CD14-positive monocyte (primary cell): ENCODE data around the gene UBE2J2. TPM values are rescaled to one million over a fixed set of nuclear protein-coding genes. Genes with fewer than 3 reads are reported as not detected.

Experiments
- DNase-seq, 3 donors: peaks; one replicate each; pipeline ENCODE4 v3.0.0-alpha.2; 2011 to 2022
- H2AFZ ChIP-seq: 2 replicates; pipeline ENCODE4 v1.6.0; 2012; ENCODE audit warnings: mild to moderate bottlenecking, low read depth, low read length, inconsistent platforms; ENCODE audit not compliant: insufficient read depth, poor library complexity, severe bottlenecking
- H3K27ac ChIP-seq, 2 donors: 1 replicate in 1 of 2; 2 replicates in 1 of 2; pipeline ENCODE4 v1.5.1; 2012 to 2013; ENCODE audit warnings: low read length in 2 of 2, control low read depth in 1 of 2, inconsistent platforms in 1 of 2, low read depth in 1 of 2, mild to moderate bottlenecking in 1 of 2
- H3K27me3 ChIP-seq, 2 donors: one replicate each; pipeline versions ENCODE4 v1.6.0 to v1.6.1; 2011 to 2013; ENCODE audit warnings: low read length in 2 of 2; ENCODE audit not compliant: control insufficient read depth in 2 of 2, insufficient read depth in 2 of 2
- H3K36me3 ChIP-seq, 2 donors: replicated peaks in 1 of 2; 1 replicate in 1 of 2; 2 replicates in 1 of 2; pipeline versions ENCODE4 v1.5.1 to v1.6.1; 2012 to 2013; ENCODE audit warnings: low read length in 2 of 2, control low read depth in 1 of 2, inconsistent platforms in 1 of 2, mild to moderate bottlenecking in 1 of 2; ENCODE audit not compliant: insufficient read depth in 2 of 2, control insufficient read depth in 1 of 2
- H3K4me1 ChIP-seq, 2 donors: 1 replicate in 1 of 2; 2 replicates in 1 of 2; pipeline versions ENCODE4 v1.5.1 to v1.6.1; 2012 to 2013; ENCODE audit warnings: low read length in 2 of 2, control low read depth in 1 of 2, inconsistent platforms in 1 of 2, mild to moderate bottlenecking in 1 of 2, moderate library complexity in 1 of 2; ENCODE audit not compliant: insufficient read depth in 2 of 2, control insufficient read depth in 1 of 2
- H3K4me2 ChIP-seq: replicated peaks from 2 replicates; pipeline ENCODE3; 2012; ENCODE audit warnings: low read length, moderate library complexity, mild to moderate bottlenecking; ENCODE audit not compliant: poor library complexity, severe bottlenecking; ENCODE audit errors: extremely low read depth
- H3K4me3 ChIP-seq, 3 experiments: fragments of 200-600 bp in 1 of 3; sonication (generic) in 1 of 3; replicated peaks in 1 of 3; 1 replicate in 2 of 3; 2 replicates in 1 of 3; pipeline ENCODE4 v1.5.1; 2011 to 2013; ENCODE audit warnings: low read length in 3 of 3, mild to moderate bottlenecking in 3 of 3, control low read depth in 2 of 3, low read depth in 2 of 3, inconsistent platforms in 1 of 3, moderate library complexity in 1 of 3
- H3K79me2 ChIP-seq: 2 replicates; pipeline ENCODE4 v1.6.0; 2012; ENCODE audit warnings: mild to moderate bottlenecking, control low read depth, inconsistent platforms, low read length, moderate library complexity; ENCODE audit not compliant: insufficient read depth
- H3K9ac ChIP-seq: 2 replicates; pipeline ENCODE4 v1.6.0; 2017; ENCODE audit warnings: low read length, mild to moderate bottlenecking; ENCODE audit not compliant: insufficient read depth, poor library complexity, severe bottlenecking
- H3K9me3 ChIP-seq, 2 donors: replicated peaks in 1 of 2; 1 replicate in 1 of 2; 2 replicates in 1 of 2; pipeline versions ENCODE4 v1.5.1 to v1.6.1; 2012 to 2013; ENCODE audit warnings: low read length in 2 of 2, control low read depth in 1 of 2; ENCODE audit not compliant: control insufficient read depth in 1 of 2, insufficient read depth in 1 of 2
- H4K20me1 ChIP-seq: 2 replicates; pipeline ENCODE4 v1.6.0; 2012; ENCODE audit warnings: mild to moderate bottlenecking, low read length, control low read depth, moderate library complexity; ENCODE audit not compliant: insufficient read depth
- H3K27ac Mint-ChIP-seq, 7 donors: one replicate each; pipeline ENCODE4 v1.8.0; 2020; ENCODE audit warnings: mild to moderate bottlenecking in 7 of 7, mixed read lengths in 7 of 7, moderate library complexity in 6 of 7, inconsistent platforms in 2 of 7
- H3K27me3 Mint-ChIP-seq, 3 donors: one replicate each; pipeline ENCODE4 v1.8.0; 2021 to 2022; ENCODE audit warnings: low read depth in 3 of 3, mild to moderate bottlenecking in 3 of 3, mixed read lengths in 3 of 3, moderate library complexity in 3 of 3, inconsistent platforms in 1 of 3
- H3K36me3 Mint-ChIP-seq, 2 donors: one replicate each; pipeline ENCODE4 v1.8.0; 2020; ENCODE audit warnings: mixed read lengths in 2 of 2, inconsistent platforms in 1 of 2, mild to moderate bottlenecking in 1 of 2
- H3K4me1 Mint-ChIP-seq: one replicate; pipeline ENCODE4 v1.8.0; 2020; ENCODE audit warnings: mild to moderate bottlenecking, mixed read lengths
- H3K4me3 Mint-ChIP-seq, 2 donors: one replicate each; pipeline ENCODE4 v1.8.0; 2020; ENCODE audit warnings: mild to moderate bottlenecking in 2 of 2, mixed read lengths in 2 of 2, moderate library complexity in 1 of 2
- H3K9me3 Mint-ChIP-seq, 7 donors: one replicate each; pipeline ENCODE4 v1.8.0; 2020 to 2022; ENCODE audit warnings: mixed read lengths in 7 of 7, mild to moderate bottlenecking in 6 of 7, moderate library complexity in 6 of 7, inconsistent platforms in 2 of 7
- WGBS: methylation state at CpG from one replicate; pipeline ENCODE4 v1.1.5; 2013; ENCODE audit warnings: missing lambda C conversion rate; ENCODE audit not compliant: insufficient coverage; 5-methylcytosine and 5-hydroxymethylcytosine counted together
- intact Hi-C, 2 donors: fragments of 100-400 bp; cut with micrococcal nuclease; formaldehyde crosslinking; loops; one replicate each; pipeline versions ENCODE4 v1.15.0 to v1.15.1; 2023
- polyA plus RNA-seq, 3 donors: library from polyadenylated mRNA; depleted of rRNA in 1 of 3; unstranded in 2 of 3; stranded (reverse) in 1 of 3; fragments of 300-500 nt in 2 of 3; fragments of >200 nt in 1 of 3; fragmentation: Illumina TruSeq in 2 of 3; gene quantifications; 1 replicate in 2 of 3; 2 replicates in 1 of 3; pipeline ENCODE4 v1.2.3, GENCODE V29; 2012 to 2021
- TF ChIP-seq, protein P1 (sequence below): fragments of 200-600 bp; IDR thresholded peaks from one replicate; pipeline ENCODE4 v1.8.0; 2022; ENCODE audit warnings: antibody characterized with exemption, mild to moderate bottlenecking

The UBE2J2 gene
- polyA plus RNA-seq, 3 donors = 36.5 to 83.2 (median 72.1) TPM

DNA sequence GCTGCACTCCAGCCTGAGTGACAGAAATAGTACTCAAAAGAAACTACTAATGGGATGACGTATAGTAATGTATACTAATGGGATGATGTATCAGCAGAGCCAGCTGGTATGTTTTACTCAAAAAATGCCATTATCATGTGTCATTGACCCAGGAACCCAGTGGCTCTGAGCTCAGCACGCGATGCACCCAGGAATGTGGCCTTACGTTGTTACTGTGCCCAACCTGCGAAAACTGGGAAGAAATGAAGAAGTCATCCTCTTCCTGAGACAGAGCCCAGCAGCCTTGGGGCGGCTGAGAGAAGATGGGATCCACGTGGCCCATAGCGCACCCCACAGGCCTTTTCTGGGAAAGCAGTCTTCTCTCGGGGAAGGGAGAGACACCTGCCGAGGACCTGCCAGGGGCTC is 8.8 kb downstream of the UBE2J2 start:
- 96% methylated on average over 9 of the region's 10 CpGs for WGBS
- no peak overlapping the region for H3K9ac ChIP-seq
- Mint-ChIP-seq H3K27me3 (no peaks in the 10 kb centered on the region), H3K27ac (no peak overlapping the region), H3K4me3 (no peak overlapping the region), H3K36me3 (peaks cover 51 to 81% of the 10 kb centered on the region in 2 donors), H3K4me1 (peaks cover 19% of the 10 kb centered on the region), H3K9me3 (no peaks in the 10 kb centered on the region)
- H3K4me2 ChIP-seq = no peak overlapping the region
- no peak overlapping the region for H2AFZ ChIP-seq
- no peaks in the 10 kb centered on the region for H3K27me3 ChIP-seq
- H3K4me1 ChIP-seq = peaks cover 12 to 15% of the 10 kb centered on the region in 2 donors
- peaks cover 60 to 81% of the 10 kb centered on the region in 2 donors for H3K36me3 ChIP-seq
- peaks cover 91% of the 10 kb centered on the region for H4K20me1 ChIP-seq
- no peak for DNase-seq
- peaks cover 52% of the 10 kb centered on the region for H3K79me2 ChIP-seq
- H3K4me3 ChIP-seq = no peak overlapping the region
- intact Hi-C loops = no loop called here
- no peak overlapping the region for H3K27ac ChIP-seq
- H3K9me3 ChIP-seq = no peaks in the 10 kb centered on the region
- TF ChIP-seq, protein P1, sequence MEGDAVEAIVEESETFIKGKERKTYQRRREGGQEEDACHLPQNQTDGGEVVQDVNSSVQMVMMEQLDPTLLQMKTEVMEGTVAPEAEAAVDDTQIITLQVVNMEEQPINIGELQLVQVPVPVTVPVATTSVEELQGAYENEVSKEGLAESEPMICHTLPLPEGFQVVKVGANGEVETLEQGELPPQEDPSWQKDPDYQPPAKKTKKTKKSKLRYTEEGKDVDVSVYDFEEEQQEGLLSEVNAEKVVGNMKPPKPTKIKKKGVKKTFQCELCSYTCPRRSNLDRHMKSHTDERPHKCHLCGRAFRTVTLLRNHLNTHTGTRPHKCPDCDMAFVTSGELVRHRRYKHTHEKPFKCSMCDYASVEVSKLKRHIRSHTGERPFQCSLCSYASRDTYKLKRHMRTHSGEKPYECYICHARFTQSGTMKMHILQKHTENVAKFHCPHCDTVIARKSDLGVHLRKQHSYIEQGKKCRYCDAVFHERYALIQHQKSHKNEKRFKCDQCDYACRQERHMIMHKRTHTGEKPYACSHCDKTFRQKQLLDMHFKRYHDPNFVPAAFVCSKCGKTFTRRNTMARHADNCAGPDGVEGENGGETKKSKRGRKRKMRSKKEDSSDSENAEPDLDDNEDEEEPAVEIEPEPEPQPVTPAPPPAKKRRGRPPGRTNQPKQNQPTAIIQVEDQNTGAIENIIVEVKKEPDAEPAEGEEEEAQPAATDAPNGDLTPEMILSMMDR = no peak

DNA sequence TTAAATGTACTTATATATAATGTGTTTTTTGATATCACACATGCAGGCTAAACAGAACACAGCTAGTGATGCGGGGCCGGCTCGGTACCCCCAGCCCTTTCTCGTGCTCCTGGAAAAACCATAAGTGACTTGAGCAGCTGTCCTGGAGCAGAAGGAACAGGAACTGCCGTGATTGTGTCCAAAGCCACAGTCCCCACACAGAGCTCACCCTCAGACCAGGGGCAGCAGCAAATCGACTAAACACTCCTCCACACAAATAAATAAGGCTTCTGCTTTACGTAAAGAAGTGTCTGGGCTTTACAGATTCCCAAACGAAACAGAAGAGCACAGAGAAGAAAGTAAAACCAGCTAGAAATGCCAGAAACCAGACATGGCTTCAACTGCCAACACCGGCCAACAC is 9.6 kb downstream of the UBE2J2 start:
- no peak overlapping the region for H2AFZ ChIP-seq
- H3K27ac ChIP-seq = no peak overlapping the region
- H3K9me3 ChIP-seq = no peaks in the 10 kb centered on the region
- no peak overlapping the region for H3K4me3 ChIP-seq
- peaks cover 22% of the 10 kb centered on the region for H3K4me1 Mint-ChIP-seq
- peaks cover 57 to 85% of the 10 kb centered on the region in 2 donors for H3K36me3 Mint-ChIP-seq
- peaks cover 91% of the 10 kb centered on the region for H4K20me1 ChIP-seq
- peaks cover 0 to 2% (median 0%) of the 10 kb centered on the region in 7 donors for H3K9me3 Mint-ChIP-seq
- H3K4me2 ChIP-seq = no peak overlapping the region
- TF ChIP-seq, protein P1 = no peak
- H3K79me2 ChIP-seq = peaks cover 44% of the 10 kb centered on the region
- intact Hi-C loops = no loop called here
- WGBS = 99% methylated on average over 9 of the region's 9 CpGs
- H3K4me3 Mint-ChIP-seq = no peak overlapping the region
- H3K27me3 Mint-ChIP-seq = peaks cover 0 to 2% (median 0%) of the 10 kb centered on the region in 3 donors
- H3K9ac ChIP-seq = no peak overlapping the region
- peaks cover 69 to 89% of the 10 kb centered on the region in 2 donors for H3K36me3 ChIP-seq
- H3K27me3 ChIP-seq = no peaks in the 10 kb centered on the region
- peak overlapping the region in 2 of 7 donors; percentile 21 to 63 for H3K27ac Mint-ChIP-seq
- peaks cover 15 to 18% of the 10 kb centered on the region in 2 donors for H3K4me1 ChIP-seq
- DNase-seq = no peak
